Gastrocnemius medialis (tissue), 4 donors: ENCODE data around the gene HBS1L.

Source experiments
- CTCF ChIP-seq, 5 experiments: fragments of 450-650 bp in 3 of 5; fragments of 200-600 bp in 2 of 5; sonication (generic) in 2 of 5; IDR thresholded peaks in 4 of 5; conservative IDR thresholded peaks in 1 of 5; 1 replicate in 4 of 5; 2 replicates in 1 of 5; pipeline ENCODE4 v1.5.1; 2016 to 2019; ENCODE audit warnings: antibody characterized with exemption in 5 of 5, mild to moderate bottlenecking in 3 of 5, moderate library complexity in 3 of 5
- POLR2A ChIP-seq, 2 donors: fragments of 450-650 bp; IDR thresholded peaks; one replicate each; pipeline ENCODE4 v1.6.1; 2017; ENCODE audit warnings: antibody characterized with exemption in 2 of 2, mild to moderate bottlenecking in 2 of 2, moderate library complexity in 2 of 2

- TF ChIP-seq CTCF (IDR thresholded peaks at IDR 0.05 in 4 of 5, conservative IDR thresholded peaks at IDR 0.05 in 1 of 5) (no peak), POLR2A (IDR thresholded peaks at IDR 0.05) (no peak)
These were observed 86.9 kb downstream of the HBS1L start for GRCh38 chr6:134967711-134968110.
